HepG2 (cell line): ENCODE measurements around the gene SCNM1. TPM values are rescaled to one million over a fixed set of nuclear protein-coding genes. Genes with fewer than 3 reads are reported as not detected.

Experiments
- EHMT2 ChIP-seq: fragments of 200-600 bp; sonication (generic); IDR thresholded peaks from 2 replicates; pipeline ENCODE4 v1.7.0; 2017; ENCODE audit warnings: antibody characterized with exemption, low read depth, low read length, borderline replicate concordance
- IRF9 ChIP-seq: sonication (generic); formaldehyde crosslinking; IDR thresholded peaks from 2 replicates; pipeline ENCODE4 v1.8.0; 2022; ENCODE audit warnings: missing genetic modification reagents, mild to moderate bottlenecking, borderline replicate concordance
- MED8 ChIP-seq: sonication (generic); formaldehyde crosslinking; IDR thresholded peaks from 2 replicates; pipeline ENCODE4 v1.8.1; 2023; ENCODE audit warnings: mild to moderate bottlenecking, missing genetic modification reagents; ENCODE audit not compliant: insufficient replicate concordance
- NFYC ChIP-seq: IDR thresholded peaks from 2 replicates; pipeline ENCODE4 v1.6.1; 2016; ENCODE audit warnings: missing genetic modification reagents, missing compliant biosample characterization
- POGK ChIP-seq: sonication (generic); formaldehyde crosslinking; conservative IDR thresholded peaks from 2 replicates; pipeline ENCODE4 v1.8.0; 2022; ENCODE audit warnings: mild to moderate bottlenecking, moderate library complexity, missing genetic modification reagents
- ZBTB3 ChIP-seq: sonication (generic); formaldehyde crosslinking; IDR thresholded peaks from 2 replicates; pipeline ENCODE4 v1.4.0; 2020; ENCODE audit warnings: low read depth, mild to moderate bottlenecking, moderate library complexity, missing genetic modification reagents, borderline replicate concordance
- ZNF17 ChIP-seq: sonication (generic); formaldehyde crosslinking; IDR thresholded peaks from 2 replicates; pipeline ENCODE4 v1.5.0; 2020; ENCODE audit warnings: mild to moderate bottlenecking, missing genetic modification reagents
- ZNF7 ChIP-seq: IDR thresholded peaks from 2 replicates; pipeline ENCODE4 v1.6.1; 2016; ENCODE audit warnings: missing biosample characterization, missing genetic modification reagents
- ZNF709 ChIP-seq: sonication (generic); formaldehyde crosslinking; IDR thresholded peaks from 2 replicates; pipeline ENCODE4 v1.5.0; 2020; ENCODE audit warnings: mild to moderate bottlenecking, missing genetic modification reagents
- ZNF780A ChIP-seq: sonication (generic); formaldehyde crosslinking; IDR thresholded peaks from 2 replicates; pipeline ENCODE4 v1.8.0; 2022; ENCODE audit warnings: mild to moderate bottlenecking, missing genetic modification reagents, moderate library complexity
- polyA plus RNA-seq, 8 experiments: library from polyadenylated mRNA; depleted of rRNA in 3 of 8; stranded (reverse) in 7 of 8; unstranded in 1 of 8; fragments of >200 nt; fragmentation: Illumina TruSeq in 4 of 8; extraction: Trizol in 4 of 8; gene quantifications; 2 replicates each; pipeline versions ENCODE4 v1.2.1 to v1.2.3, GENCODE V29; 2011 to 2016; ENCODE audit warnings: low read depth in 4 of 8, missing spikeins in 1 of 8, mixed read lengths in 1 of 8; ENCODE audit not compliant: insufficient read depth in 1 of 8
- total RNA-seq, 5 experiments: library from RNA; depleted of rRNA; stranded (reverse); fragments of >200 nt; fragmentation: Illumina TruSeq; extraction: Trizol; gene quantifications; 2 replicates each; pipeline ENCODE4 v1.2.3, GENCODE V29; 2016; ENCODE audit warnings: low read depth in 1 of 5
- TF ChIP-seq, protein P1 (sequence below): sonication (generic); formaldehyde crosslinking; IDR thresholded peaks from 2 replicates; pipeline ENCODE4 v1.4.0; 2020; ENCODE audit warnings: mild to moderate bottlenecking, missing genetic modification reagents
- TF ChIP-seq, protein P2 (sequence below): sonication (generic); formaldehyde crosslinking; IDR thresholded peaks from 2 replicates; pipeline ENCODE4 v1.4.0; 2020; ENCODE audit warnings: missing genetic modification reagents
- TF ChIP-seq, protein P3 (sequence below): sonication (generic); formaldehyde crosslinking; IDR thresholded peaks from 2 replicates; pipeline ENCODE4 v1.9.0; 2021; ENCODE audit warnings: missing genetic modification reagents, mild to moderate bottlenecking, borderline replicate concordance

The SCNM1 gene
- total and polyA plus RNA-seq, 2 of the 13 experiments (the other 11 are each of a cell fraction or from before 2014, with no cell fraction given), result 16.3 to 31.5 TPM

DNA sequence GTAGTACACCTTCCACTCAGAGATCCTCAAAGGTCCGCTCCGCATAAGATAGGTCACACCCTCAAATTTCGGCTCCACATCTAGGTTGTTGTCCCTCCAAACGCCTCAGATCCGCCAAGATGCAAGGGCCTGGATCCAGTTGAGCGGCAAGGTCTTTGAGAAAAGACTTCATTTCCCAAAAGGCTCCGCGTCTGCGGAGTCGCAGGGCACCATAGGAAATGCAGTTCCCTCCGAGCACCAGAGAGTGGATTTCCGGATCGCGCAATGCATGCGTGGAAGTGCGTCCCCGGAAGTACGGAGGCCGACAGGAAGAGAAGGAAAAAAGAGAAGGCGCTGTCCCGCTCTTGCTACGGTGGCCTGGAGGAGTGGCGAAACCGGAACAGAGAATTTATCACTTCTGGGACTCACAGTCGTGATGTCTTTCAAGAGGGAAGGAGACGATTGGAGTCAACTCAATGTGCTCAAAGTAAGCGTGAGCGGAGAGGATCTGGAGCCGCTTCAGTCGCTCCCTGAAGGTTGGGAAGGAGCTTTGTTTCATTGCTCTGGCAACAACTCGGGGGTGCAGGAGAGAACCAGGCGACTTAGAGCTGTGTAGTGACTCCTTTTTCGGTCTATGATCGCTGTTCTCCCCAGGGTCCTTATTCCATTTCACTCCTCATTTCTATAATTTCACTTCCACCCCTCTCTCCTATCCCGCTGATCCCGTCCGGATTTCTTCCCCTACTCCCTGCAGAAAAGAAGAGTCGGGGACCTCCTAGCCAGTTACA lies at the start of gene SCNM1, which contains the start of gene LYSMD1 (continued):
- TF ChIP-seq, protein P1, sequence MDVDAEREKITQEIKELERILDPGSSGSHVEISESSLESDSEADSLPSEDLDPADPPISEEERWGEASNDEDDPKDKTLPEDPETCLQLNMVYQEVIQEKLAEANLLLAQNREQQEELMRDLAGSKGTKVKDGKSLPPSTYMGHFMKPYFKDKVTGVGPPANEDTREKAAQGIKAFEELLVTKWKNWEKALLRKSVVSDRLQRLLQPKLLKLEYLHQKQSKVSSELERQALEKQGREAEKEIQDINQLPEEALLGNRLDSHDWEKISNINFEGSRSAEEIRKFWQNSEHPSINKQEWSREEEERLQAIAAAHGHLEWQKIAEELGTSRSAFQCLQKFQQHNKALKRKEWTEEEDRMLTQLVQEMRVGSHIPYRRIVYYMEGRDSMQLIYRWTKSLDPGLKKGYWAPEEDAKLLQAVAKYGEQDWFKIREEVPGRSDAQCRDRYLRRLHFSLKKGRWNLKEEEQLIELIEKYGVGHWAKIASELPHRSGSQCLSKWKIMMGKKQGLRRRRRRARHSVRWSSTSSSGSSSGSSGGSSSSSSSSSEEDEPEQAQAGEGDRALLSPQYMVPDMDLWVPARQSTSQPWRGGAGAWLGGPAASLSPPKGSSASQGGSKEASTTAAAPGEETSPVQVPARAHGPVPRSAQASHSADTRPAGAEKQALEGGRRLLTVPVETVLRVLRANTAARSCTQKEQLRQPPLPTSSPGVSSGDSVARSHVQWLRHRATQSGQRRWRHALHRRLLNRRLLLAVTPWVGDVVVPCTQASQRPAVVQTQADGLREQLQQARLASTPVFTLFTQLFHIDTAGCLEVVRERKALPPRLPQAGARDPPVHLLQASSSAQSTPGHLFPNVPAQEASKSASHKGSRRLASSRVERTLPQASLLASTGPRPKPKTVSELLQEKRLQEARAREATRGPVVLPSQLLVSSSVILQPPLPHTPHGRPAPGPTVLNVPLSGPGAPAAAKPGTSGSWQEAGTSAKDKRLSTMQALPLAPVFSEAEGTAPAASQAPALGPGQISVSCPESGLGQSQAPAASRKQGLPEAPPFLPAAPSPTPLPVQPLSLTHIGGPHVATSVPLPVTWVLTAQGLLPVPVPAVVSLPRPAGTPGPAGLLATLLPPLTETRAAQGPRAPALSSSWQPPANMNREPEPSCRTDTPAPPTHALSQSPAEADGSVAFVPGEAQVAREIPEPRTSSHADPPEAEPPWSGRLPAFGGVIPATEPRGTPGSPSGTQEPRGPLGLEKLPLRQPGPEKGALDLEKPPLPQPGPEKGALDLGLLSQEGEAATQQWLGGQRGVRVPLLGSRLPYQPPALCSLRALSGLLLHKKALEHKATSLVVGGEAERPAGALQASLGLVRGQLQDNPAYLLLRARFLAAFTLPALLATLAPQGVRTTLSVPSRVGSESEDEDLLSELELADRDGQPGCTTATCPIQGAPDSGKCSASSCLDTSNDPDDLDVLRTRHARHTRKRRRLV (CRISPR knock-in tag), result peak; percentile 61; the same call in 1 of the 2 replicates
- TF ChIP-seq, protein P2, sequence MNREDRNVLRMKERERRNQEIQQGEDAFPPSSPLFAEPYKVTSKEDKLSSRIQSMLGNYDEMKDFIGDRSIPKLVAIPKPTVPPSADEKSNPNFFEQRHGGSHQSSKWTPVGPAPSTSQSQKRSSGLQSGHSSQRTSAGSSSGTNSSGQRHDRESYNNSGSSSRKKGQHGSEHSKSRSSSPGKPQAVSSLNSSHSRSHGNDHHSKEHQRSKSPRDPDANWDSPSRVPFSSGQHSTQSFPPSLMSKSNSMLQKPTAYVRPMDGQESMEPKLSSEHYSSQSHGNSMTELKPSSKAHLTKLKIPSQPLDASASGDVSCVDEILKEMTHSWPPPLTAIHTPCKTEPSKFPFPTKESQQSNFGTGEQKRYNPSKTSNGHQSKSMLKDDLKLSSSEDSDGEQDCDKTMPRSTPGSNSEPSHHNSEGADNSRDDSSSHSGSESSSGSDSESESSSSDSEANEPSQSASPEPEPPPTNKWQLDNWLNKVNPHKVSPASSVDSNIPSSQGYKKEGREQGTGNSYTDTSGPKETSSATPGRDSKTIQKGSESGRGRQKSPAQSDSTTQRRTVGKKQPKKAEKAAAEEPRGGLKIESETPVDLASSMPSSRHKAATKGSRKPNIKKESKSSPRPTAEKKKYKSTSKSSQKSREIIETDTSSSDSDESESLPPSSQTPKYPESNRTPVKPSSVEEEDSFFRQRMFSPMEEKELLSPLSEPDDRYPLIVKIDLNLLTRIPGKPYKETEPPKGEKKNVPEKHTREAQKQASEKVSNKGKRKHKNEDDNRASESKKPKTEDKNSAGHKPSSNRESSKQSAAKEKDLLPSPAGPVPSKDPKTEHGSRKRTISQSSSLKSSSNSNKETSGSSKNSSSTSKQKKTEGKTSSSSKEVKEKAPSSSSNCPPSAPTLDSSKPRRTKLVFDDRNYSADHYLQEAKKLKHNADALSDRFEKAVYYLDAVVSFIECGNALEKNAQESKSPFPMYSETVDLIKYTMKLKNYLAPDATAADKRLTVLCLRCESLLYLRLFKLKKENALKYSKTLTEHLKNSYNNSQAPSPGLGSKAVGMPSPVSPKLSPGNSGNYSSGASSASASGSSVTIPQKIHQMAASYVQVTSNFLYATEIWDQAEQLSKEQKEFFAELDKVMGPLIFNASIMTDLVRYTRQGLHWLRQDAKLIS (CRISPR knock-in tag), result 0 out of 2 replicates have a peak, but pooled peaks have one; percentile 24
- 0 out of 2 replicates have a peak, but pooled peaks have one; percentile 60 for TF ChIP-seq POGK (CRISPR knock-in tag)
- TF ChIP-seq EHMT2, result no peak
- no peak for TF ChIP-seq ZNF7 (CRISPR knock-in tag)
- TF ChIP-seq ZNF709 (CRISPR knock-in tag), result 0 out of 2 replicates have a peak, but pooled peaks have one; percentile 53
- TF ChIP-seq MED8 (CRISPR knock-in tag), result no peak
- peak; percentile 91; the same call in 1 of the 2 replicates for TF ChIP-seq IRF9 (CRISPR knock-in tag)
- peak; percentile 39; the same call in 1 of the 2 replicates for TF ChIP-seq NFYC
- TF ChIP-seq ZBTB3, result peak; percentile 13; the same call in 1 of the 2 replicates
- TF ChIP-seq, protein P3, sequence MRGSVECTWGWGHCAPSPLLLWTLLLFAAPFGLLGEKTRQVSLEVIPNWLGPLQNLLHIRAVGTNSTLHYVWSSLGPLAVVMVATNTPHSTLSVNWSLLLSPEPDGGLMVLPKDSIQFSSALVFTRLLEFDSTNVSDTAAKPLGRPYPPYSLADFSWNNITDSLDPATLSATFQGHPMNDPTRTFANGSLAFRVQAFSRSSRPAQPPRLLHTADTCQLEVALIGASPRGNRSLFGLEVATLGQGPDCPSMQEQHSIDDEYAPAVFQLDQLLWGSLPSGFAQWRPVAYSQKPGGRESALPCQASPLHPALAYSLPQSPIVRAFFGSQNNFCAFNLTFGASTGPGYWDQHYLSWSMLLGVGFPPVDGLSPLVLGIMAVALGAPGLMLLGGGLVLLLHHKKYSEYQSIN (CRISPR knock-in tag), result no peak
- no peak for TF ChIP-seq ZNF17 (CRISPR knock-in tag)
- TF ChIP-seq ZNF780A, result no peak
